Brain microvascular endothelial cell (primary cell): ENCODE data around the gene BEGAIN.

ENCODE experiments used
- DNase-seq: peaks from one replicate; pipeline ENCODE4 v3.0.0-alpha.2; 2020
- H3K27ac ChIP-seq: fragments of 250-450 bp; sonication (Bioruptor Pico); 2 replicates; pipeline ENCODE4 v1.5.1; 2020; ENCODE audit warnings: mild to moderate bottlenecking, moderate library complexity
- H3K27me3 ChIP-seq: fragments of 250-450 bp; sonication (Bioruptor Pico); replicated peaks from 2 replicates; pipeline ENCODE4 v1.5.1; 2020; ENCODE audit warnings: mild to moderate bottlenecking
- H3K36me3 ChIP-seq: fragments of 250-450 bp; sonication (Bioruptor Pico); replicated peaks from 2 replicates; pipeline ENCODE4 v1.5.1; 2020; ENCODE audit warnings: mild to moderate bottlenecking
- H3K4me3 ChIP-seq: 2 replicates; pipeline ENCODE4 v1.5.1; 2011; ENCODE audit warnings: low read depth, mild to moderate bottlenecking, control low read depth, low read length, moderate library complexity
- in situ Hi-C: cut with HindIII; loops from 2 replicates; pipeline ENCODE4 v1.10.0; 2017; ENCODE audit warnings: low sequenced_read_pairs, low pct_ligation_motif_present
- TF ChIP-seq, protein P1 (sequence below): IDR thresholded peaks from 2 replicates; pipeline ENCODE4 v1.5.1; 2011; ENCODE audit warnings: low read depth, mild to moderate bottlenecking, moderate library complexity, low read length, control low read depth, inconsistent platforms; ENCODE audit errors: missing control alignments

Gene BEGAIN

DNA sequence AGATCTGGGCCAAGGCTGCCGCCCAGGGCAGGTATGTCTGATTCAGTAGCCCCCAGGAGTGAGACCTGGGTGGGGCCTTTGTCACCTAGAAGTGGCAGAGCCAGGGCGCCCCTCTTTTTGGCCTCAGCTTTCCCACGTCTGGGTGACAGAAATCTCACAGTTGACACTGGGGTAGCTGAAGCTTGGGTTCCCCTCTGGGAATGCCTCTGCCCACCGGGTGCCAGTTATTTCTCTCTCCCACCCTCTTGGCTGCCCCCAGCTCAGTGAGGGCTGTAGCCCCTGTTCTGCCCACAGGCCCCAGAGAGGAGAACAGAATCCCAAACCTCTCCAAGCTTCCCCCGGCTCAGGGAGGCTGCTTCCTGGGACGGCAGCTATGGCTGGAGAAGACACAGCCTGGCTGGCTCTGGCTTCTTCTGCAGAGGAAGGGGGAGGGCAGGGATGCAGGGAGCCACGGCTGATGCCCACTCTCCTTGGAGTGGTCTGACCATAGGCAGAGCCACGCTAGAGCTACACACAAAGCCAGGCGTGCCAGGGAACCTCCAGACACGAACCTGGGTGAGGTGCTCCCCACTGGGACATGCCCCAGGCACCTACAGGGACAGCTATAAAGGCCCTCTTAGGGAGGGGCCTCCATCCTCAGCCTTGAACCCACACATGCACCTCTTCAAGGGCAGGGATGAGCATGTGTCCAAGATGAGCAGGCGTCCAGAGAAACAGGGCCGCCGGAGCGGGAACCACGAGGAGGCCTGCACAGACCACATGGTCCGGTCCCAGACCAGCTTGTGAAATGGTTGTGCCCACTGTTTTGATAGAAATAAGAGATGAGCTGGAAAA lies 51.7 kb downstream of the BEGAIN start:
- TF ChIP-seq, protein P1, sequence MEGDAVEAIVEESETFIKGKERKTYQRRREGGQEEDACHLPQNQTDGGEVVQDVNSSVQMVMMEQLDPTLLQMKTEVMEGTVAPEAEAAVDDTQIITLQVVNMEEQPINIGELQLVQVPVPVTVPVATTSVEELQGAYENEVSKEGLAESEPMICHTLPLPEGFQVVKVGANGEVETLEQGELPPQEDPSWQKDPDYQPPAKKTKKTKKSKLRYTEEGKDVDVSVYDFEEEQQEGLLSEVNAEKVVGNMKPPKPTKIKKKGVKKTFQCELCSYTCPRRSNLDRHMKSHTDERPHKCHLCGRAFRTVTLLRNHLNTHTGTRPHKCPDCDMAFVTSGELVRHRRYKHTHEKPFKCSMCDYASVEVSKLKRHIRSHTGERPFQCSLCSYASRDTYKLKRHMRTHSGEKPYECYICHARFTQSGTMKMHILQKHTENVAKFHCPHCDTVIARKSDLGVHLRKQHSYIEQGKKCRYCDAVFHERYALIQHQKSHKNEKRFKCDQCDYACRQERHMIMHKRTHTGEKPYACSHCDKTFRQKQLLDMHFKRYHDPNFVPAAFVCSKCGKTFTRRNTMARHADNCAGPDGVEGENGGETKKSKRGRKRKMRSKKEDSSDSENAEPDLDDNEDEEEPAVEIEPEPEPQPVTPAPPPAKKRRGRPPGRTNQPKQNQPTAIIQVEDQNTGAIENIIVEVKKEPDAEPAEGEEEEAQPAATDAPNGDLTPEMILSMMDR = no peak
- Histone ChIP-seq H3K4me3 (no peak overlapping the region), H3K36me3 (no peaks in the 10 kb centered on the region), H3K27me3 (no peaks in the 10 kb centered on the region), H3K27ac (no peak overlapping the region)
- in situ Hi-C loops = no loop called here
- no peak for DNase-seq

DNA sequence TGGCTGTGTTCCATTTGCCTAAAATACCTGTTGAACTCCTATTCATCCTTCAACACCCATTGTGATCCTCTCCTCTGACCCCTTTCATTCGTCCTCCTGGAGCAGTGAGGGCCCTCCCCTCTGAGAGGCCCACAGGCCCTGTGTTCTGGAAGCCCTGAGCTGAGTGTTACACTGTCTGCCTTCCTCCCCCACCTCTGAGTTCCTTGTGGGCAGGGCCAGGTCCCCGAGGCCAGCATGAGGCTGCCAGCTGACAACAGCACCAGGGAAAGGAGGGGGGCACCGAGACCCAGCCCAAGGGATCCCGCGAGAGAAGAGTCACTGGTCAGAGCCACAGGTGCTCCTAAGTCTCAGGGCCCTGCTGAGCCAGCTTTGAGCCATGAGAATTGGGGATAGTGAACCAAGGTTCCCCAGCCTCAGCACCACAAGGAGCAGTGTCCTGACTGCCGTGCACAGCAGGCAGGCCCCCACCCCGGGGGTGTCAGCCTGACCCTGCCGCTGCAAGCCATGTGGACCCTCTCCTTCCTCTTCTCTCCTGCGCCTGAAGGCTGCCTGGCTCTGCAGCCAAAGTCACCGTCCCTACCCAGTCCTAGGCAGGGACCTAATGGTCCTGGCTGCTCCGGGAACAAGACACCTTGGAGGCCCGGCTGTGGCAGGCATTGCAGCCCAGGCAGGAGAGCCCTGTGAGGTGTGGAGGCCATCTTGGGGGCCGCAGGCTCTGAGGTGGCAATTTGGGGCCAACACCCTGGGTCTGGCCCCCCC lies 52.5 kb downstream of the BEGAIN start:
- no peak for DNase-seq
- H3K27ac ChIP-seq = no peak overlapping the region
- in situ Hi-C loops = no loop called here

DNA sequence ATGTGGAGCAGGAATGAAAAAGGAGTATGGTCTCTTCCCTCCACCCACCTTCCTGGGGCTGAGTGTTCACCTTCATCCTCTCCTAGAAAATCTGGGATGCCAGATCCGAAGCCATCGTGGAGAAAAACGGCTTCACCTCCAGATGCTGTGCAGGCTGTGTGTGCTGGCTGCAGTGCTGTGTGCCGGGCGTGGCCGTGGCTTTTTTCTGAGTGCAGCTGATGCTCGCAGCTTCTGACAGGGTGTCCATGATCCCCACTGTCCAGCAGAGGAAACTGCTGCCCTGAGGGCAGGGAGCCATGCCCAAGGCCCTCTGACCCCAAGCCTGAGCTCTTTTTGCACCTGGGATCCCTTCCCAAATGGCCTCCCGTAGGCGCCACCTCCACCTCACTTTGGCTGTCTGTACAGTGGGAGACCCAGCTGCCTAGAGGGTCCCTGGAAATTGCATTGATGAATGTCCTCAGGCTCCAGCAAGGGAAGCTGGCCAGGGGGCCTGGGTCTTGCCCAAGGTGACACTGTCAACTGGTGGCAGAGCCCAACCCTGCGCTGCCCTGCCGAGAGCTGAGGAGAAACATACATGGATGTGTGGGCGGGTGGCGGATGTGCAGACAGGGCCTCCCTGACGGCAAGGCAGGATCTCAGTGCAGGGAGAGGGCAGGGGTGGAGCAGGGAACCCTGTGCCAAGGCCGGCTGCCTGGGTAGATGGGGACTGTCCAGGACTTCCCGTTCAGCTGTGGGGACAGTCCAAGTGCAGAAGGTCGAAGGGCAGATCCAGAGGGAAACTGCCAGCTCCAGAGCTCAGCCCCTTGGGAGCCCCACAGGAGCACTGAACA lies 53.3 kb downstream of the BEGAIN start:
- no peak for DNase-seq

More for the DNA sequence above, 52.5 kb downstream of the BEGAIN start:
- no peaks in the 10 kb centered on the region for H3K36me3 ChIP-seq
- no peaks in the 10 kb centered on the region for H3K27me3 ChIP-seq
- TF ChIP-seq, protein P1 = no peak
- H3K4me3 ChIP-seq = no peak overlapping the region

DNA sequence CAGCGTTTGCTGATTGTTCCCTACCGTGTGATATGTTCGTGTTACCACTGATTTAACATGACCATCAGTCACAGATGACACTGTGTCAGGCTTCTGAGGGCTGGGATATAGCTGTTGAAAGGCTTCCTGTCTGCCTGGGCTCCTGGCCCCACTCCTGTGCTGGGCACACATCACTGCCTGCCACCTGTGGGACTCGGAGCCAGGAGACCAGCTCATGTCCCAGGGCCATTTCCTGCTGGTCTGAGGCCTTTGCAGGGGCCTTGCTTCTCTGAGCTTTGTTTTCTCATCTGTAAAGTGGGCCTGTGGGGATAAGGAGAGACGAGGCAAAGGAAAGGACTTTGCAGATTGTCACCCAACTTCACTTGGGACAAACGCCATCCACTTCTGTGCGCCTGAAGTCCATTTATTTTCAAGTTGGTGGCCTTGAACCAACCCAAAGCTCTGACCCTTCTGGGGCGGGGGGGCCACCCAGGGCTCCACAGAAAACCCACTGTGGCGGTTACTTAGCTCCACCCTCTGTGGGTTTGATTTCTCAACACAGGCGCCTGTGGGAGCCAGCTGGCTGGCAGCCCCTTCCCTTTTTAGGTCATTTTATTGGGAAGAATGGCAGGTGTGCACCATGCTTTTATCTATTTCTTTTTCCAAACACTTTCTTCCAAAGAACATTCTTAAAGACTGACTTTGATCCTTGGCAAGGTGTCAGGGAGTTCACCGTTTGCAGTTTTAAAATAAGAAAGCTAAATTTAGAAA lies 54.1 kb downstream of the BEGAIN start:
- in situ Hi-C loops = no loop called here
- TF ChIP-seq, protein P1 = no peak
- Histone ChIP-seq H3K27ac (no peak overlapping the region), H3K27me3 (no peaks in the 10 kb centered on the region), H3K36me3 (no peaks in the 10 kb centered on the region), H3K4me3 (no peak overlapping the region)
- no peak for DNase-seq

More for the DNA sequence above, 53.3 kb downstream of the BEGAIN start:
- TF ChIP-seq, protein P1 = no peak
- in situ Hi-C loops = no loop called here
- Histone ChIP-seq H3K27me3 (no peaks in the 10 kb centered on the region), H3K36me3 (no peaks in the 10 kb centered on the region), H3K27ac (no peak overlapping the region), H3K4me3 (no peak overlapping the region)

DNA sequence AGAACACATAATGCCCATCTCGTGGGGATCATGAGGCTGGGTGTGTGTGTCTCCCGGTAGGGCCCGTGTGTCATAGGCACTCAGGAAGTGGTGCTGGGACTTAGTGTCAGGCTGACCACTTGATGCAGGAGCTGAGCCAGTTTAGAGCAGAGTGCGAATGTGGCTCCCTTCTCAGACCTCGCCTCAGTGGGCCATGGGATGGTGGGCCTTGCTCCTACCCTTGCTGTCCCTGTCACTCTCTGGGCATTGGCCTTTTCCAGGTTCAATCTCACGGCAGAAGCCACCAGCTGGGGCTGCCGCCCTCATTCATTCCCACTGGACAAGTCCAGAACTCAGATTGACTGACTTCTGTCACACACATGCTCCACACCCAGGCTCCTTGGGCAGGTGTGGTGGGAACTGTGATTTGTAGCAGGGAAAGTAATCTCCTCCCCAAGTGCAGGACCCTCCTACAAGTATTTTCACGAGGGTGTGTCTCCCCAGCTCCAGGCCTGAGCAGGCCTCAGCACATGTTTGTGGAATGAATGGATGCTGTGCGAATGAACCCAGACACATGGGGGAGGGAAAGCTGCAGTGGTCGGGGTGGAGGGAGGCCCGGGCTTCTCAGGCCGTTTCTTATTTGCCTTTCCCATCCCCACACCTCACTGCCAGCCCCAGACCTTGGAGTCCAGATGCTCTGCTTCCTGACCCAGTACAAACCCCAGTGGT lies 54.9 kb downstream of the BEGAIN start:
- Histone ChIP-seq H3K36me3 (no peaks in the 10 kb centered on the region), H3K4me3 (no peak overlapping the region), H3K27me3 (no peaks in the 10 kb centered on the region), H3K27ac (no peak overlapping the region)
- no peak for DNase-seq
- TF ChIP-seq, protein P1 = no peak
- in situ Hi-C loops = no loop called here
